PC-9 (cell line): Measurements from ENCODE around the gene TOM1L2. TPM values are rescaled to one million over a fixed set of nuclear protein-coding genes. Genes with fewer than 3 reads are reported as not detected.

Experiments
- BruUV-seq: library from RNA; stranded (reverse); fragments of 400-500 nt; replicated peaks from 2 replicates; lab custom pipeline; 2021; lab: Mats Ljungman, UMichigan
- CTCF ChIA-PET: fragments of 300-600 bp; sonication (Branson Sonifier 250); formaldehyde crosslinking; loops from one replicate; lab custom pipeline; 2022; ENCODE audit warnings: antibody characterized with exemption; lab: Charles Lee
- POLR2A ChIA-PET: fragments of 300-600 bp; sonication (Branson Sonifier 250); formaldehyde crosslinking; loops from one replicate; lab custom pipeline; 2022; ENCODE audit warnings: antibody characterized with exemption; ENCODE audit not compliant: unreplicated experiment; lab: Charles Lee
- DNase-seq, 2 experiments: peaks; one replicate each; pipeline versions ENCODE4 v3.0.0 to v3.0.0-alpha.2; 2015 to 2022; ENCODE audit warnings: mixed read lengths in 1 of 2
- H2AFZ ChIP-seq: fragments of 200-600 bp; sonication (generic); 2 replicates; pipeline ENCODE4 v1.8.1; 2017; ENCODE audit warnings: antibody characterized with exemption
- H3F3A ChIP-seq: fragments of 200-600 bp; sonication (generic); 2 replicates; pipeline ENCODE4 v1.8.1; 2017; ENCODE audit warnings: antibody characterized with exemption, mild to moderate bottlenecking, low read depth; ENCODE audit not compliant: insufficient read depth
- H3K27ac ChIP-seq: fragments of 200-600 bp; sonication (generic); 2 replicates; pipeline ENCODE4 v1.6.1; 2016; ENCODE audit warnings: mixed run types
- H3K27me3 ChIP-seq: fragments of 200-600 bp; sonication (generic); 2 replicates; pipeline ENCODE4 v1.6.1; 2016; ENCODE audit warnings: low read depth, mixed run types; ENCODE audit not compliant: insufficient read depth
- H3K36me3 ChIP-seq: fragments of 200-600 bp; sonication (generic); 2 replicates; pipeline ENCODE4 v1.6.1; 2016; ENCODE audit warnings: low read depth, mixed run types
- H3K4me1 ChIP-seq: fragments of 200-600 bp; sonication (generic); replicated peaks from 2 replicates; pipeline ENCODE4 v1.6.1; 2016; ENCODE audit warnings: mixed run types; ENCODE audit not compliant: insufficient read depth
- H3K4me2 ChIP-seq: fragments of 200-600 bp; sonication (generic); 2 replicates; pipeline ENCODE4 v1.6.1; 2017; ENCODE audit warnings: mixed run types
- H3K4me3 ChIP-seq: fragments of 200-600 bp; sonication (generic); 2 replicates; pipeline ENCODE4 v1.6.1; 2016; ENCODE audit warnings: mixed run types
- H3K79me2 ChIP-seq: fragments of 200-600 bp; sonication (generic); 2 replicates; pipeline ENCODE4 v1.6.1; 2017; ENCODE audit warnings: low read depth, mixed run types
- H3K9me2 ChIP-seq: fragments of 200-600 bp; sonication (generic); 2 replicates; pipeline ENCODE4 v1.8.1; 2017; ENCODE audit warnings: mild to moderate bottlenecking; ENCODE audit not compliant: insufficient read depth
- H3K9me3 ChIP-seq: fragments of 200-600 bp; sonication (generic); 2 replicates; pipeline ENCODE4 v1.8.1; 2016; ENCODE audit warnings: low read depth; ENCODE audit not compliant: insufficient read depth
- H4K20me1 ChIP-seq: fragments of 200-600 bp; sonication (generic); 2 replicates; pipeline ENCODE4 v1.8.1; 2017; ENCODE audit not compliant: insufficient read depth
- CTCF ChIP-seq: fragments of 200-600 bp; sonication (generic); conservative IDR thresholded peaks from 2 replicates; pipeline ENCODE4 v1.6.1; 2017; ENCODE audit warnings: mixed run types, antibody characterized with exemption, mild to moderate bottlenecking, moderate library complexity
- EZH2 ChIP-seq: fragments of 200-600 bp; sonication (generic); IDR thresholded peaks from 2 replicates; pipeline ENCODE4 v1.8.0; 2017; ENCODE audit warnings: antibody characterized with exemption, low read depth
- intact Hi-C: fragments of 100-400 bp; cut with micrococcal nuclease; formaldehyde crosslinking; loops from one replicate; pipeline ENCODE4 v1.10.0; 2022; ENCODE audit not compliant: unreplicated experiment
- total RNA-seq: library from RNA; stranded (reverse); gene quantifications from 2 replicates; pipeline ENCODE4 v1.2.3, GENCODE V29; 2021

TOM1L2 gene
- total RNA-seq, 1 experiment from 2014 or later: 68.5 TPM

GRCh38 chr17:17988427-17988945 is 16.3 kb upstream of the TOM1L2 start:
- intact Hi-C loops: no loop called here
- no peak for DNase-seq
- H2AFZ ChIP-seq: no peak overlapping the region
- no peak overlapping the region for H3K27ac ChIP-seq
- ChIA-PET CTCF (interaction anchor here (0.6 kb wide), 1 partner anchor 13 kb away, joined by 3 read pairs; no protein-coding TSS in a partner anchor), POLR2A (no interaction called here)
- H3K79me2 ChIP-seq: no peaks in the 10 kb centered on the region
- BruUV-seq: no TSS peak
- H3K9me2 ChIP-seq: no peaks in the 10 kb centered on the region
- no peaks in the 10 kb centered on the region for H3K9me3 ChIP-seq
- H3K36me3 ChIP-seq: no peaks in the 10 kb centered on the region
- H3K4me3 ChIP-seq: no peak overlapping the region
- no peaks in the 10 kb centered on the region for H4K20me1 ChIP-seq
- peaks cover 31% of the 10 kb centered on the region for H3K4me1 ChIP-seq
- H3K4me2 ChIP-seq: no peak overlapping the region
- peaks cover 26% of the 10 kb centered on the region for H3F3A ChIP-seq
- H3K27me3 ChIP-seq: no peaks in the 10 kb centered on the region
- TF ChIP-seq EZH2 (no peak), CTCF (no peak)

- no peaks in the 10 kb centered on the region for H3K36me3 ChIP-seq
- H3K9me2 ChIP-seq: no peaks in the 10 kb centered on the region
- H3F3A ChIP-seq: peaks cover 26% of the 10 kb centered on the region
- H3K27ac ChIP-seq: no peak overlapping the region
- H3K27me3 ChIP-seq: no peaks in the 10 kb centered on the region
- peaks cover 31% of the 10 kb centered on the region for H3K4me1 ChIP-seq
- POLR2A ChIA-PET: no interaction called here
- CTCF ChIA-PET: interaction anchor here (0.6 kb wide), 1 partner anchor 35 kb away, joined by 5 read pairs; no protein-coding TSS in a partner anchor
- no peak overlapping the region for H3K4me3 ChIP-seq
- TF ChIP-seq EZH2 (no peak), CTCF (no peak)
- H2AFZ ChIP-seq: no peak overlapping the region
- intact Hi-C loops: no loop called here
- no TSS peak for BruUV-seq
- H3K79me2 ChIP-seq: no peaks in the 10 kb centered on the region
- no peak for DNase-seq
- H3K4me2 ChIP-seq: no peak overlapping the region
- H3K9me3 ChIP-seq: no peaks in the 10 kb centered on the region
- no peaks in the 10 kb centered on the region for H4K20me1 ChIP-seq
Observed at GRCh38 chr17:17987901-17988300, 15.7 kb upstream of the TOM1L2 start.

GRCh38 chr17:17987187-17987896 is 15.1 kb upstream of the TOM1L2 start:
- POLR2A ChIA-PET: no interaction called here

More at GRCh38 chr17:17987187-17987896, 15.1 kb upstream of the TOM1L2 start:
- Histone ChIP-seq H3K79me2 (no peaks in the 10 kb centered on the region), H3K27me3 (no peaks in the 10 kb centered on the region), H3K4me3 (no peak overlapping the region), H3K27ac (no peak overlapping the region), H3K4me2 (no peak overlapping the region), H3F3A (peaks cover 26% of the 10 kb centered on the region), H2AFZ (no peak overlapping the region), H3K36me3 (no peaks in the 10 kb centered on the region), H3K9me2 (no peaks in the 10 kb centered on the region), H3K4me1 (peaks cover 31% of the 10 kb centered on the region), H3K9me3 (no peaks in the 10 kb centered on the region), H4K20me1 (no peaks in the 10 kb centered on the region)
- intact Hi-C loops: no loop called here
- no TSS peak for BruUV-seq
- DNase-seq: no peak
- CTCF ChIA-PET: interaction anchor here (0.6 kb wide), 1 partner anchor 34 kb away, joined by 5 read pairs; no protein-coding TSS in a partner anchor
- TF ChIP-seq EZH2 (no peak), CTCF (no peak)
